AG10803 (cell line): ENCODE data around the gene FCRL6.

Source experiments
- DNase-seq: peaks from one replicate; pipeline ENCODE4 v3.0.0; 2010; ENCODE audit warnings: low read depth
- H3K4me3 ChIP-seq: 2 replicates; pipeline ENCODE4 v1.5.1; 2011; ENCODE audit warnings: mild to moderate bottlenecking, low read length, control low read depth
- TF ChIP-seq, protein P1 (sequence below): conservative IDR thresholded peaks from 2 replicates; pipeline ENCODE4 v1.5.1; 2011; ENCODE audit warnings: mild to moderate bottlenecking, low read length, control low read depth, inconsistent platforms

Gene FCRL6

GRCh38 chr1:159786465-159786864 is 15.7 kb upstream of the FCRL6 start:
- H3K4me3 ChIP-seq = no peak overlapping the region
- TF ChIP-seq, protein P1, sequence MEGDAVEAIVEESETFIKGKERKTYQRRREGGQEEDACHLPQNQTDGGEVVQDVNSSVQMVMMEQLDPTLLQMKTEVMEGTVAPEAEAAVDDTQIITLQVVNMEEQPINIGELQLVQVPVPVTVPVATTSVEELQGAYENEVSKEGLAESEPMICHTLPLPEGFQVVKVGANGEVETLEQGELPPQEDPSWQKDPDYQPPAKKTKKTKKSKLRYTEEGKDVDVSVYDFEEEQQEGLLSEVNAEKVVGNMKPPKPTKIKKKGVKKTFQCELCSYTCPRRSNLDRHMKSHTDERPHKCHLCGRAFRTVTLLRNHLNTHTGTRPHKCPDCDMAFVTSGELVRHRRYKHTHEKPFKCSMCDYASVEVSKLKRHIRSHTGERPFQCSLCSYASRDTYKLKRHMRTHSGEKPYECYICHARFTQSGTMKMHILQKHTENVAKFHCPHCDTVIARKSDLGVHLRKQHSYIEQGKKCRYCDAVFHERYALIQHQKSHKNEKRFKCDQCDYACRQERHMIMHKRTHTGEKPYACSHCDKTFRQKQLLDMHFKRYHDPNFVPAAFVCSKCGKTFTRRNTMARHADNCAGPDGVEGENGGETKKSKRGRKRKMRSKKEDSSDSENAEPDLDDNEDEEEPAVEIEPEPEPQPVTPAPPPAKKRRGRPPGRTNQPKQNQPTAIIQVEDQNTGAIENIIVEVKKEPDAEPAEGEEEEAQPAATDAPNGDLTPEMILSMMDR = no peak
- no peak for DNase-seq

GRCh38 chr1:159786966-159787365 is 15.2 kb upstream of the FCRL6 start:
- peak; percentile 44 for DNase-seq
- TF ChIP-seq, protein P1 = no peak
- no peak overlapping the region for H3K4me3 ChIP-seq

DNA sequence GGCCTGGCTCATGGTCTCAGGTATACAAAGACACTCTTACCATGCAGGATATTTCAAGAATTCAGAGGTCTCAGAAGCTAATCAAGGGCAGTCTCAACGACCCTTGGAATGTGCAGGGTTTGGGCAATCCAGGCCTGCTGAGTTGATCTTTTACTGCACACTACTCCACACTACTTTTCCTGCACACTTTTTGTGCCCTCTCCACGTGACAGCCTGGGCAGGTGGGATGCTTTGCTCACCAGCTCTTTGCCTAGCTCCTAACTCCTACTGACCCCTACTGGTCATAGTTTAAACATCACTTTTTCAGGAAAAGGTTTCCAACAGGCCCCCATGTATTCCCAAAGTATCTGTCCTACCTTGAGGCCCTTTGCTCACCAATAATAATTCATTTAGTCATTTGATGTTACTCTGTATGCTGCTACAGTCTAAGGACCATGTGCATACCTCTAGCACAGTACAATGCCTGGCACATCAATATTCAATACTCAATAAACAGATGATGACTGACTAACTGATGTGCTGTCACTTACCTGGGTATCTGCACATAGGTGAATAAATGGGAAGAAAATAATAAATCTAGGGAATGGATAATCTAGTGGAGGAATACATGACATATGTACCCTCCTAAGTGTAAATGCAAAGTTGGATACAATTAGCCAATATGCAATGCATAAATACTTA is 11.8 kb upstream of the FCRL6 start:
- H3K4me3 ChIP-seq = no peak overlapping the region
- TF ChIP-seq, protein P1 = peak; percentile 63
- peak; percentile 15 for DNase-seq

- DNase-seq = no peak
- TF ChIP-seq, protein P1 = no peak
- H3K4me3 ChIP-seq = no peak overlapping the region
Observed at GRCh38 chr1:159791031-159791430, 11.1 kb upstream of the FCRL6 start.

GRCh38 chr1:159791461-159791860 is 10.7 kb upstream of the FCRL6 start:
- TF ChIP-seq, protein P1 = no peak
- no peak for DNase-seq

DNA sequence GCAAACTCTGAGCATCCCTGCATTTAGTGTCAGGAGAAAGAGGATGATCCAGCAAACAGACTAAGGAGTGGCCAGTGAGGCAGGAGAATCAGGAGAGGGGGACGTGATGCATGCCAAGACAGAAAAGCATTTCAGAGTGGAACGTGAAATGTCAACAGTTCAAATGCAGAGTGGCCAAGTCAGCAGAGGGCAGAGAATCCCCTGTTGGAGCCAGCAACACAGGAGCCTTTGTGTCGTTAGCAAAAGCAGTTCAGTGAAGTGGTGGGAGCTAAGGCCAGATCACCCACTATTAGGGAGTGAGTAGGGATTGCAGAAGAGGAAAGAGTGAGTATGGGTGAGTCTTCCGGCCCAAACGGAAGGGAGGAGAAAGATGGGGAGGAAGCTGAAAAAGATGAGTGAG is 6.6 kb upstream of the FCRL6 start:
- H3K4me3 ChIP-seq = no peak overlapping the region
- no peak for DNase-seq
- TF ChIP-seq, protein P1 = no peak

More at GRCh38 chr1:159791461-159791860, 10.7 kb upstream of the FCRL6 start:
- H3K4me3 ChIP-seq = no peak overlapping the region

- peak; percentile 87 for DNase-seq
- H3K4me3 ChIP-seq = no peak overlapping the region
- TF ChIP-seq, protein P1 = peak; percentile 78
Observed at GRCh38 chr1:159798893-159799292, 3.3 kb upstream of the FCRL6 start.
